Effector CD4-positive, alpha-beta T cell (primary cell): ENCODE measurements around the gene GRHL1.
"Not testable (repeated sequence)": the region's sequence is repeated elsewhere in the genome, so short reads cannot be mapped to it uniquely, and the experiment has no call there.

Experiments used
- DNase-seq: peaks from one replicate; pipeline ENCODE4 v3.0.0-alpha.2; 2020
- total RNA-seq: gene quantifications from one replicate; lab custom pipeline; 2026; lab: John Stamatoyannopoulos, UW

Gene GRHL1
- 1.7 reads per million for total RNA-seq

GRCh38 chr2:9951522-9952285 lies at the start of gene GRHL1:
Gene GRHL1 (plus strand): TSS chr2:9951693. CDS start chr2:9951834, 141 bp downstream.
- DNase-seq, result peak; percentile 85

DNA sequence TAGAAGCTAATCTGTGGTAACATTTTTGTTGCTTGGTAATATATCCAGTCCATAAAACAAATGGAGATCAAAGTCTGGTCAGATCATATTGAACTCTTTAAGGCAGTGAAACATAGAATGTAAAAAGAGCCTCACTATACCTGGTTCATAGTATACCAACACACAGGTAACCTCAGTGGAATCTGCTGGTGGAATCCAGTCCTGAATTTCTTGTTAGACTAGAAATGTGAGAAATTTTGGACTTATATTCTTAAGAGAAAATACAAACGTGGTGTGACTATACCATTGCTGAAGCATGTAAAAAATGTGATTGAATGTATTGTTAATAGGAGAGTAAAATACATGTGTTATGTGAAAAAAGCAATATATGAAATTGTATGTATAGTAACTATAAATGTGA lies 46.1 kb upstream of the GRHL1 start:
- DNase-seq, result no peak

DNA sequence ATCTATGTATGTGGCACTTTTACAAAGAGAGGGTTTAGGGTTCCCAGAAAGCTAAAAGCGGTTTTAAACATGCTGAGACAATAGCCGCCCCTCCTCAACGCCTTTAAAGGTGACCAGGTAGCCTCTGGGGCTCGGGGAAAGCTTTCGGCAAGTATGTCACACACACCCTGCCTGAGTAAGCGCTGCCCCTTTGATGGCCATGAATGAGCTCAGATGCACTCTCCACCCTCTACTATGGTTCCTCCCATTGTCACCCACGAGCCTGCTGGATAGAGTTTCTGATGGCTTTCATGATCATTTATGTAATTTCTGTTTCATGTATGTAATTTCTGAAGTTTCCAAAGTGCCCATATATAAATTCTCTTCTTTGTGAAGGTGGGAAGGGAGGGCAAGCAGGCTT lies 44.1 kb upstream of the GRHL1 start:
- no peak for DNase-seq

DNA sequence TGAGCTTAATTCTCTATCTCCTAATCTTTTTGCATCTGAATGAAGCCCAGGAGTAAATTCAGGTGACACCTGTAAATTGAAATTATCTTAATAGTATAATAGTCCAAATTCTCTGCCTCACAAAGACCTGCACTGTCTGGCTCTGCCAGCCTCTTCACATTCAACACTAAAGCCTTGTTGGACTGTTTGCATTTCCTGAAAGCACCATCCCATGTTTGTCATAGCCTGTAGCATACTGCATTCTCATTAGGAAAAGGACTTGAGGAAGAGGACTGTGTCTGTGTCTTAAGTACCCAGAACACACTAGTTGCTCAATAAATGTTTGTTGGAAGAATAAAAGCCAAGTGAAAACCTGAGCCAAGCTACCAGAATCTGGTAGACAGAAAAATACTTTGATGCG lies 42.9 kb upstream of the GRHL1 start:
- DNase-seq, result no peak

GRCh38 chr2:9909106-9909505 lies 42.4 kb upstream of the GRHL1 start:
- DNase-seq, result no peak

- no peak for DNase-seq
Observed at GRCh38 chr2:9910699-9911098, 40.8 kb upstream of the GRHL1 start.

GRCh38 chr2:9912468-9912867 lies 39.0 kb upstream of the GRHL1 start:
- DNase-seq, result no peak

- DNase-seq, result no peak
Observed at GRCh38 chr2:9914384-9915065, 37.0 kb upstream of the GRHL1 start.

DNA sequence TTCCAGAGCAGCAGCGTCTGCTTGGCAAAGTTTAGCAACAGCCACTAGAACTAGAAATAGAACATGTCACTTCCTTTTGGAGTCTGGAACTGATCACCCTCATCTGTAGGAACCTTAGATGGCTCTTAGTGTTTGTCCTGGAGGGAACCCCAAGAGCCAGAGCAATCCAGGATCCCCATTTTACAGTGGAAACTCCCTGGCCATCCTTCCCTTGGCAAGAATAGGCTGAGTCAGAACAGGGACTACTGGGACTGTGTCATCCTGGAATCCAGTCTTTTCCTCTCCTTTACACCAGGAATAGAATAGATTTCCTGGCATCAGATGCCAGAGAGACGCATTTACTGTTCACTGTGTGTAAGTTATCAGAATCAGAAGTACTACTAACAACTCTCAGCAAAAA lies 33.2 kb upstream of the GRHL1 start:
- no peak for DNase-seq

GRCh38 chr2:9919512-9919911 lies 32.0 kb upstream of the GRHL1 start:
- no peak for DNase-seq

DNA sequence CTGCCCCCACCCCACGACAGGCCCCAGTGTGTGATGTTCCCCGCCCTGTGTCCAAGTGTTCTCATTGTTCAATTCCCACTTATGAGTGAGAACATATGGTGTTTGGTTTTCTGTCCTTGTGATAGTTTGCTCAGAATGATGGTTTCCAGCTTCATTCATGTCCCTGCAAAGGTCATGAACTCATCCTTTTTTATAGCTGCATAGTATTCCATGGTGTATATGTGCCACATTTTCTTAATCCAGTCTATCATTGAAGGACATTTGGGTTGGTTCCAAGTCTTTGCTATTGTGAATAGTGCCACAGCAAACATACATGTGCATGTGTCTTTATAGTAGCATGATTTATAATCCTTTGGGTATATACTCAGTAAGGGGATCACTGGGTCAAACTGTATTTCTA lies 24.5 kb upstream of the GRHL1 start:
- DNase-seq, result not testable (repeated sequence)

- DNase-seq, result no peak
Observed at GRCh38 chr2:9937258-9937657, 14.2 kb upstream of the GRHL1 start.

- DNase-seq, result no peak
Observed at GRCh38 chr2:9937968-9938367, 13.5 kb upstream of the GRHL1 start.

DNA sequence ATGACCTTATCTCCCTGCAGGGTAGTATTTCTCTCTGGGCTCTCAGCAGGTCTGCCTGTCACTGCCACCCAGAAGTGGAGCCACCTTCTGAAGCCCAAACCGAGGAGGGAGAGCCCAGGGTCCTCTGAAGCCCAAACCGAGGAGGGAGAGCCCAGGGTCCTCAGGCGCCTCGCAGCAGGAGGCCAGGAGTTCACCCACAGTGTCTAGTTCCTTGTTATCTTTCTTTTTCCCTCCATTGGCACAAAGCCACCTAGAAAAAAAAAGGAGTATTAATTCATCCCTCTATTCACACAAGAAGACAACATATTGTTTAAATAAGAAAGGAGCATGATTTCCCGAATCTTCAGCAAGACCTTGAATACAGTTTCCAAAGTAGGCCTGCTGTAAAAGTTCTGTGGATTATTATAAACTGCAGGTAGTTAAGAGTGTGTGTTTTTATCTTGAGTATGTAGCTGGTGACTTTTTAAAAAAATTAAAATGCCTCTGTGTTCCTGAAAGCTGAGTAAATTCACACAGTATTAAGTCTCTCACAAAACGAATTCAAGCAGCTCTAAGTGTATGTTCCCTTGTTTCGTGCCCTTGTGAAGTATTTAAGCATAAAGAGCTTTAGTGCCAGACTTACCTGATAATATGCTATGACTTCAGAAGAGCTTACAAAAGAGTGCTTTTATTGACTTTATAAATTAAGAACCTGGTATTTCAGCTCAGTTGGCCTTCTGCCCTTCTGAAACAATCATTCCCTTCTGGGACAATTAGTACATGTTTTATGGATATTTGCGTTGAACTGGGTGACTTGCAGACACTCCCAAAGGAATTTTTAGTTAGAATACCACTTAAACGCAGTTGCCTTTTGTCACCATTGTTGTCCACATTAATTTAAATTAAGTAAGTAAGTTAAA lies 11.7 kb upstream of the GRHL1 start:
- DNase-seq, result no peak

GRCh38 chr2:9941196-9941995 lies 10.1 kb upstream of the GRHL1 start:
- DNase-seq, result no peak

DNA sequence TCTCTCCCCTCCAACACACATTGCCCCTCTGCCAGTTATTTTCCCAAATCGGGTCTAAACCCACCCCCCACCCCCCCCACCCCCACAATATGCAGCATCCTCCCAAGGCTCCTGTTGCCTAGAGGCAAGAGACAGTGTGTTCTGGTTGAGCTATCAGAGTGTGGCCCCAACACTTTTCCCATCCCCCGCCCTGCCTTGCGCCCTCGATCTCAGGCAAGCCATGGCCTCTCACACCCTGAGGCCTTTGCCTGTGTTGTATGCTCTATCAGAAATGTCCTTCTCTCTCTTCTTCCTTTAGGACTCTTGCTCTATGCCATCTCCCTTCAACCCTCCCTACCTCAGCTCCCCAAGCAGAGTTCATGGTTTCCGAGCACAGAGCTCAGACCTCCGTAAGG lies 9.5 kb upstream of the GRHL1 start:
- DNase-seq, result no peak

GRCh38 chr2:9944330-9944758 lies 7.1 kb upstream of the GRHL1 start:
- DNase-seq, result no peak

DNA sequence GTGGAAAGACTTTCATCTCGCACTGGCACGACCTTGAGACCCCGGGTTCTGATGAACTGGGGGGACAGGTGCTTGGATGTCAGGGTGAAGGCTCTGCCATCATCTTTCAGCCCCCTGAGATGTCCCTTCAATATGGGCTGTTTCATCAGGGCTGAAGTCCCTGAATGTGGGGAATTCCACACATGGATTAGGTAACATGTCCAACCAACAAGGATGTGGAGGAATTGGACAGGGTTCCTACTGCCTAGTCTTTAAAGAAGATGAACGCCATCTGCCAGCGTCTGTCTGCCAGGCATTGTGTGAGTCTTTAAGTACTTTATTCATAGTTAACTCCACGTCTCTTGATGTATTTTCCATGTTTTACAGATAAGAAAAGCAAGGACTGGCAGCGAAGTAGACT lies 5.9 kb upstream of the GRHL1 start:
- no peak for DNase-seq

DNA sequence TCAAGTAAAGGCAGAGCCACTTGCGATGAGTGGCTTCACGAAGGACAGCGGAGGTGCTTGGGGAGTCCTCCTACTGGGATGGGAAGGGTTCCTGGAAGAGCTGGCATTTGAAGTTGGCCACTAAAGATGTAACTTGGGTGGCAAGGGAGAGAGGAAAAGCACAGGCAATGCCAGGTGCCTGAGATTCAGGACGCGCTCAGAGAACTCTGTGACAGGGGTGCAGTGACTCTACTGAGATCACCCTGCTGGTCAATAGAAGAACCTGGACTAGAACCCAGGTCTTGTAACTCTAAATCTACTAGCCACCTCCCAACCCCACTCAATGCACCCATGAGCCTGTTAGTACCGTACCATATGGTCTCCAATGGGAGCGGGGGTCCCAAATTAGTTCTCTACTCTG lies 5.4 kb upstream of the GRHL1 start:
- no peak for DNase-seq

DNA sequence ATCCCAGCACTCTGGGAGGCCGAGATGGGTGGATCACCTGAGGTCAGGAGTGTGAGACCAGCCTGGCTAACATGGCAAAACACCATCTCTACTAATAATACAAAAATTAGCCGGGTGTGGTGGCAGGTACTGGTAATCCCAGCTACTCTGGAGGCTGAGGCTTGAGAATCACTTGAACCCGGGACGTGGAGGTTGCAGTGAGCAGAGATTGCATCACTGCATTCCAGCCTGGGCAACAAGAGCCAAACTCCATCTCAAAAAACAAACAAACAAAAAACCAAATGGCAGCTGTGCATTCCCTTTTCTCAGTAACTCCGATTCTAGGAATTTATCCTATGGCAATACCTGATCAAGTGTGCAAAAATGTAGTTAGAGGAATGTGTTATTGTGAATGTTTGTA lies 4.7 kb upstream of the GRHL1 start:
- no peak for DNase-seq

DNA sequence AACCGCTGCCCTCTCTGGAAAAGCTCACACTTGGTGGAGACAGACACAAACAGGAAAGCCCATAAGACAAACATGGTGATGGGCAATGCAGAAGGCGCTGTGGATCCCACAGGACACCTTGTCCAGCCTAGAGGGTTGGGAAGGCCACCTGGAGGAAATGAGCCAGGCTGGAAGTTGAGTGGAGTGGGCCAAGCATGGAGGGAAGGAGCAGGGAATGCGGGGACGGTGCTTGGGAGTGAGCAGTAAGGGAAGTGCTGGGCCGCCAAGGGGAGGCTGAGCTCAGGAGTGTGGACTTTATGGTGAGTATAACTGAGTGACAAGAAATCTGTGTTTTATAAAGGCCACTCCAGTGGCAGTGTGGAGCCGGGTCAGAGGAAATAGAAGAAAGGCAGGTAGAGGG lies 2.8 kb upstream of the GRHL1 start:
- DNase-seq, result no peak

DNA sequence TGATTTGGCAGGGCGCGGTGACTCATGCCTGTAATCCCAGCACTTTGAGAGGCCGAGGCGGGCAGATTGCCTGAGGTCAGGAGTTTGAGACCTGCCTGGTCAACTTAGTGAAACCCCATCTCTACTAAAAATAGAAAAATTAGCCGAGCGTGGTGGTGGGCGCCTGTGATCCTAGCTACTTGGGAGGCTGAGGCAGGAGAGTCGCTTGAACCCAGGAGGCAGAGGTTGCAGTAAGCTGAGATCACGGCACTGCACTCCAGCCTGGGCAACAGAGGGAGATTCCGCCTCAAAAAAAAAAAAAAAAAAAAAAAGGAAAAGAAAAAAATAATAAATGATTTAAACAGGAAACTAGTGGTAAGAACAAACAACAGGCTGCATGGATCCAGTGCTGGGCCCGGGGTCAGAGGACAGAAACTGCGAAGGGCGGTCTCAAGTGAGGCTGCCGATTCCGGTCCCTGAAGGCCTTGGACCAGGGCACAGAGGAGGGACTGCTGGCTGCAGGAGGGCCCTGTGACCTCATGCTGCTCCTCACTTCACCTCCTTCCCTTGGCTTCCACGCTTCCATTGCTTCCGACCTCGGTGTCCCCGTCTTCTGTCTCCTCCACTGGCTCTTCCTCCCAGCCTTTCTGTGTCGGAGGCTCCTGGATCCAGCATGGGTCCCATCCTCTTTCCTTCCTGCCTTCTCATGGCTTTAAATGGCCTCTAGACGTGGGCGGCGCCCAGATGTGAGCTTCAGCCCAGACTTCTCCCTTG lies 2.1 kb upstream of the GRHL1 start:
- DNase-seq, result no peak
